Esophagus squamous epithelium (tissue), 5 donors: Measurements from ENCODE around the gene LGI2. TPM values are rescaled to one million over a fixed set of nuclear protein-coding genes. Genes with fewer than 3 reads are reported as not detected.

Experiments
- DNase-seq: peaks from one replicate; lab custom pipeline; 2025; lab: John Stamatoyannopoulos, UW
- H3K27ac ChIP-seq, 4 donors: fragments of 200-600 bp; sonication (generic); one replicate each; pipeline ENCODE4 v1.5.1; 2016 to 2019; ENCODE audit warnings: mild to moderate bottlenecking in 1 of 4
- H3K27me3 ChIP-seq, 4 donors: fragments of 200-600 bp; sonication (generic); 1 replicate in 3 of 4; 2 replicates in 1 of 4; pipeline versions ENCODE4 v1.5.1 to v1.6.0; 2017 to 2021; ENCODE audit warnings: antibody characterized with exemption in 1 of 4
- H3K36me3 ChIP-seq, 3 donors: fragments of 200-600 bp; sonication (generic); one replicate each; pipeline ENCODE4 v1.5.1; 2016 to 2019
- H3K4me1 ChIP-seq, 3 donors: fragments of 200-600 bp; sonication (generic); one replicate each; pipeline ENCODE4 v1.5.1; 2017 to 2019
- H3K4me3 ChIP-seq, 4 donors: fragments of 200-600 bp; sonication (generic); 1 replicate in 3 of 4; 2 replicates in 1 of 4; pipeline ENCODE4 v1.5.1; 2016 to 2019; ENCODE audit warnings: mild to moderate bottlenecking in 2 of 4, moderate library complexity in 1 of 4
- H3K9me3 ChIP-seq, 3 donors: fragments of 200-600 bp; sonication (generic); one replicate each; pipeline ENCODE4 v1.5.1; 2016 to 2019
- CTCF ChIP-seq, 6 experiments: fragments of 450-650 bp in 4 of 6; fragments of 200-600 bp in 2 of 6; sonication (generic) in 2 of 6; IDR thresholded peaks; one replicate each; pipeline ENCODE4 v1.5.1; 2016 to 2019; ENCODE audit warnings: antibody characterized with exemption in 6 of 6, mild to moderate bottlenecking in 4 of 6, moderate library complexity in 4 of 6
- POLR2A ChIP-seq, 4 donors: fragments of 450-650 bp; IDR thresholded peaks; one replicate each; pipeline ENCODE4 v1.6.1; 2017; ENCODE audit warnings: antibody characterized with exemption in 4 of 4, mild to moderate bottlenecking in 4 of 4, moderate library complexity in 3 of 4
- WGBS, 2 donors: methylation state at CpG; one replicate each; pipeline ENCODE4 v1.1.5; 2018; 5-methylcytosine and 5-hydroxymethylcytosine counted together
- intact Hi-C: fragments of 100-400 bp; cut with DNase I; formaldehyde crosslinking; loops from one replicate; pipeline ENCODE4 v1.15.0; 2022
- total RNA-seq, 4 donors: library from RNA; depleted of rRNA; stranded (reverse); fragments of >200 nt; gene quantifications; one replicate each; pipeline ENCODE4 v1.1.0, GENCODE V29; 2016
- donor health status: DM: yes; HTN: yes; CAD: no.

Gene LGI2
- total RNA-seq, 4 donors from 2014 or later: 0.04 to 3.8 (median 0.57) TPM; not detected in 1

GRCh38 chr4:25031077-25031621, 403 bp upstream of the LGI2 start:
- TF ChIP-seq POLR2A (IDR thresholded peaks at IDR 0.05): no peak
- no peak for TF ChIP-seq CTCF (IDR thresholded peaks at IDR 0.05)
- Histone ChIP-seq H3K27ac (peak overlapping the region in 2 of 4 donors; percentile 59 to 72), H3K4me1 (peaks cover 5 to 33% (median 14%) of the 10 kb centered on the region in 3 donors), H3K9me3 (no peaks in the 10 kb centered on the region), H3K4me3 (peak overlapping the region; percentile 24 to 75 (median 48)), H3K36me3 (no peaks in the 10 kb centered on the region), H3K27me3 (peaks cover 0 to 54% (median 0%) of the 10 kb centered on the region in 4 donors)
- 0 to 2% methylated on average over 9 to 10 of the region's 26 CpGs for WGBS, 2 donors
- intact Hi-C loops: no loop called here
- no peak for DNase-seq

GRCh38 chr4:25029479-25030276, 1.1 kb downstream of the LGI2 start:
- Histone ChIP-seq H3K27ac (no peak overlapping the region), H3K27me3 (peaks cover 0 to 54% (median 0%) of the 10 kb centered on the region in 4 donors), H3K4me1 (peaks cover 5 to 33% (median 14%) of the 10 kb centered on the region in 3 donors), H3K4me3 (peak overlapping the region; percentile 24 to 75 (median 48)), H3K9me3 (no peaks in the 10 kb centered on the region), H3K36me3 (no peaks in the 10 kb centered on the region)
- DNase-seq: no peak
- intact Hi-C loops: no loop called here
- 29 to 35% methylated on average over 6 to 15 of the region's 19 CpGs for WGBS, 2 donors
- TF ChIP-seq POLR2A (IDR thresholded peaks at IDR 0.05) (no peak), CTCF (IDR thresholded peaks at IDR 0.05) (no peak)

- intact Hi-C loops: no loop called here
- Histone ChIP-seq H3K36me3 (no peaks in the 10 kb centered on the region), H3K4me1 (peaks cover 5 to 33% (median 14%) of the 10 kb centered on the region in 3 donors), H3K27me3 (peaks cover 0 to 54% (median 0%) of the 10 kb centered on the region in 4 donors), H3K27ac (no peak overlapping the region), H3K9me3 (no peaks in the 10 kb centered on the region), H3K4me3 (no peak overlapping the region)
- 82 to 100% methylated on average over 2 to 3 of the region's 3 CpGs for WGBS, 2 donors
- TF ChIP-seq CTCF (IDR thresholded peaks at IDR 0.05) (no peak), POLR2A (IDR thresholded peaks at IDR 0.05) (no peak)
- no peak for DNase-seq
Observed at GRCh38 chr4:25028851-25029250, 1.9 kb downstream of the LGI2 start.

GRCh38 chr4:25022766-25023165, 8.0 kb downstream of the LGI2 start:
- Histone ChIP-seq H3K36me3 (no peaks in the 10 kb centered on the region), H3K4me3 (no peak overlapping the region), H3K4me1 (no peaks in the 10 kb centered on the region), H3K9me3 (no peaks in the 10 kb centered on the region), H3K27me3 (peaks cover 0 to 1% (median 0%) of the 10 kb centered on the region in 4 donors), H3K27ac (no peak overlapping the region)
- intact Hi-C loops: no loop called here
- 73 to 92% methylated on average over 1 of the region's 1 CpG for WGBS, 2 donors
- no peak for DNase-seq
- TF ChIP-seq POLR2A (IDR thresholded peaks at IDR 0.05): no peak
- no peak for TF ChIP-seq CTCF (IDR thresholded peaks at IDR 0.05)

GRCh38 chr4:25021216-25021615, 9.5 kb downstream of the LGI2 start:
- Histone ChIP-seq H3K9me3 (no peaks in the 10 kb centered on the region), H3K4me1 (no peaks in the 10 kb centered on the region), H3K4me3 (no peak overlapping the region), H3K27ac (no peak overlapping the region), H3K36me3 (no peaks in the 10 kb centered on the region), H3K27me3 (no peaks in the 10 kb centered on the region)
- TF ChIP-seq POLR2A (IDR thresholded peaks at IDR 0.05) (no peak), CTCF (IDR thresholded peaks at IDR 0.05) (no peak)
- no peak for DNase-seq
- intact Hi-C loops: no loop called here
- WGBS, 2 donors: 87 to 90% methylated on average over 2 of the region's 2 CpGs
